HepG2 (cell line): ENCODE results near the gene PGPEP1. TPM values are rescaled to one million over a fixed set of nuclear protein-coding genes. Genes with fewer than 3 reads are reported as not detected.

Source experiments
- IRF2 ChIP-seq: IDR thresholded peaks from 2 replicates; pipeline ENCODE4 v1.6.1; 2018; ENCODE audit warnings: missing genetic modification reagents, missing compliant biosample characterization
- KDM1A ChIP-seq: IDR thresholded peaks from 2 replicates; pipeline ENCODE4 v1.6.1; 2016; ENCODE audit warnings: missing compliant biosample characterization
- KLF16 ChIP-seq, 2 experiments: sonication (generic) in 1 of 2; formaldehyde crosslinking in 1 of 2; IDR thresholded peaks; 2 replicates each; pipeline versions ENCODE4 v1.6.1 to v1.8.0; 2016 to 2023; ENCODE audit warnings: missing genetic modification reagents in 2 of 2, missing compliant biosample characterization in 1 of 2
- PAWR ChIP-seq: sonication (generic); formaldehyde crosslinking; IDR thresholded peaks from 2 replicates; pipeline ENCODE4 v1.4.0; 2020; ENCODE audit warnings: missing genetic modification reagents, mild to moderate bottlenecking, borderline replicate concordance
- PCBP1 ChIP-seq: fragments of 200-400 bp; formaldehyde crosslinking; IDR thresholded peaks from 2 replicates; pipeline ENCODE4 v1.6.1; 2017; ENCODE audit warnings: mild to moderate bottlenecking, low read depth, low read length, borderline replicate concordance
- PHB2 ChIP-seq: fragments of 450-650 bp; IDR thresholded peaks from 2 replicates; pipeline ENCODE4 v1.6.1; 2018; ENCODE audit not compliant: partially characterized antibody
- PHF5A ChIP-seq: IDR thresholded peaks from one replicate; pipeline ENCODE4 v1.6.1; 2018; ENCODE audit warnings: low read depth, missing genetic modification reagents; ENCODE audit not compliant: unreplicated experiment
- TBX3 ChIP-seq: fragments of 450-650 bp; IDR thresholded peaks from 2 replicates; pipeline ENCODE4 v1.6.1; 2017; ENCODE audit warnings: antibody characterized with exemption, mild to moderate bottlenecking, inconsistent platforms, borderline replicate concordance
- ZFP62 ChIP-seq: sonication (generic); formaldehyde crosslinking; IDR thresholded peaks from 2 replicates; pipeline ENCODE4 v1.4.0; 2020; ENCODE audit warnings: missing genetic modification reagents
- ZFYVE20 ChIP-seq: sonication (generic); formaldehyde crosslinking; IDR thresholded peaks from 2 replicates; pipeline ENCODE4 v1.8.0; 2023; ENCODE audit warnings: low read depth, mild to moderate bottlenecking, moderate library complexity, missing genetic modification reagents, borderline replicate concordance
- ZNF136 ChIP-seq: sonication (generic); formaldehyde crosslinking; IDR thresholded peaks from 2 replicates; pipeline ENCODE4 v1.8.1; 2022; ENCODE audit warnings: low read depth, mild to moderate bottlenecking, moderate library complexity, missing genetic modification reagents
- ZNF652 ChIP-seq: IDR thresholded peaks from 2 replicates; pipeline ENCODE4 v1.6.1; 2016; ENCODE audit warnings: low read depth, borderline replicate concordance
- ZNF766 ChIP-seq: sonication (generic); formaldehyde crosslinking; IDR thresholded peaks from 2 replicates; pipeline ENCODE4 v1.5.0; 2020; ENCODE audit warnings: missing genetic modification reagents, borderline replicate concordance
- ZSCAN12 ChIP-seq: sonication (generic); formaldehyde crosslinking; IDR thresholded peaks from 2 replicates; pipeline ENCODE4 v1.9.0; 2021; ENCODE audit warnings: mild to moderate bottlenecking, missing genetic modification reagents
- polyA plus RNA-seq, 8 experiments: library from polyadenylated mRNA; depleted of rRNA in 3 of 8; stranded (reverse) in 7 of 8; unstranded in 1 of 8; fragments of >200 nt; fragmentation: Illumina TruSeq in 4 of 8; extraction: Trizol in 4 of 8; gene quantifications; 2 replicates each; pipeline versions ENCODE4 v1.2.1 to v1.2.3, GENCODE V29; 2011 to 2016; ENCODE audit warnings: low read depth in 4 of 8, missing spikeins in 1 of 8, mixed read lengths in 1 of 8; ENCODE audit not compliant: insufficient read depth in 1 of 8
- total RNA-seq, 5 experiments: library from RNA; depleted of rRNA; stranded (reverse); fragments of >200 nt; fragmentation: Illumina TruSeq; extraction: Trizol; gene quantifications; 2 replicates each; pipeline ENCODE4 v1.2.3, GENCODE V29; 2016; ENCODE audit warnings: low read depth in 1 of 5
- TF ChIP-seq, protein P1 (sequence below): sonication (generic); formaldehyde crosslinking; IDR thresholded peaks from 2 replicates; pipeline ENCODE4 v1.8.1; 2023; ENCODE audit warnings: mild to moderate bottlenecking, missing genetic modification reagents, borderline replicate concordance
- TF ChIP-seq, protein P2 (sequence below): sonication (generic); formaldehyde crosslinking; IDR thresholded peaks from 2 replicates; pipeline ENCODE4 v1.4.0; 2020; ENCODE audit warnings: mild to moderate bottlenecking, missing genetic modification reagents
- TF ChIP-seq, protein P3 (sequence below): sonication (generic); IDR thresholded peaks from 2 replicates; pipeline ENCODE4 v1.6.1; 2016; ENCODE audit warnings: low read depth, borderline replicate concordance
- TF ChIP-seq, protein P4 (sequence below): sonication (generic); formaldehyde crosslinking; IDR thresholded peaks from 2 replicates; pipeline ENCODE4 v1.4.0; 2020; ENCODE audit warnings: missing genetic modification reagents, borderline replicate concordance

The PGPEP1 gene
- total and polyA plus RNA-seq, 2 of the 13 experiments (the other 11 are each of a cell fraction or from before 2014, with no cell fraction given): 53.1 to 56.6 TPM

DNA sequence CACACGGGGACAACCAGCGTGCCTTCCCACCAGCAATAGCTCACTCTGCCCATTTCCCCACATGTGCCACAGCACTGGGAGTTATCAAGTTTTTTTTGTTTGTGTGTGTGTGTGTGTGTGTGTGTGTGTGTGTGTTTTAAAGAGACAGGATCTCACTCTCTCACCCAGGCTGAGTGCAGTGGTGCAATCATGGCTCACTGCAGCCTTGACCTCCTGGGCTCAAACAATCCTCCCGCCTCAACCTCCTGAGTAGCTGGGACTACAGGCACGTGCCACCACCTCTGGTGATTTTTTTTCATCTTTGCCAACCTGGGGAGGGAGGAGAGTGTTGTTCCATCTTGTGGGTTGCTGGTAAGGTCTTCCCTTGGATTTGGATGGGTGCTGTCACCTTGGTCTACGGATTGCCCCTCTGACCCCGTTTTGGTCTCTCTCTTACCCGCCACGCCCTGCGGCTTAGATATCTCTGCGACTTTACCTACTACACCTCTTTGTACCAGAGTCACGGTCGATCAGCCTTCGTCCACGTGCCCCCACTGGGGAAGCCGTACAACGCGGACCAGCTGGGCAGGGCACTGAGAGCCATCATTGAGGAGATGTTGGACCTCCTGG lies 22.6 kb downstream of the PGPEP1 start (continued):
- TF ChIP-seq, protein P1, sequence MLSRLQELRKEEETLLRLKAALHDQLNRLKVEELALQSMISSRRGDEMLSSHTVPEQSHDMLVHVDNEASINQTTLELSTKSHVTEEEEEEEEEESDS (CRISPR knock-in tag): no peak
- no peak for TF ChIP-seq ZFYVE20 (CRISPR knock-in tag)
- no peak for TF ChIP-seq PAWR (CRISPR knock-in tag)
- TF ChIP-seq ZFP62 (CRISPR knock-in tag): no peak
- no peak for TF ChIP-seq PHB2
- TF ChIP-seq, protein P2, sequence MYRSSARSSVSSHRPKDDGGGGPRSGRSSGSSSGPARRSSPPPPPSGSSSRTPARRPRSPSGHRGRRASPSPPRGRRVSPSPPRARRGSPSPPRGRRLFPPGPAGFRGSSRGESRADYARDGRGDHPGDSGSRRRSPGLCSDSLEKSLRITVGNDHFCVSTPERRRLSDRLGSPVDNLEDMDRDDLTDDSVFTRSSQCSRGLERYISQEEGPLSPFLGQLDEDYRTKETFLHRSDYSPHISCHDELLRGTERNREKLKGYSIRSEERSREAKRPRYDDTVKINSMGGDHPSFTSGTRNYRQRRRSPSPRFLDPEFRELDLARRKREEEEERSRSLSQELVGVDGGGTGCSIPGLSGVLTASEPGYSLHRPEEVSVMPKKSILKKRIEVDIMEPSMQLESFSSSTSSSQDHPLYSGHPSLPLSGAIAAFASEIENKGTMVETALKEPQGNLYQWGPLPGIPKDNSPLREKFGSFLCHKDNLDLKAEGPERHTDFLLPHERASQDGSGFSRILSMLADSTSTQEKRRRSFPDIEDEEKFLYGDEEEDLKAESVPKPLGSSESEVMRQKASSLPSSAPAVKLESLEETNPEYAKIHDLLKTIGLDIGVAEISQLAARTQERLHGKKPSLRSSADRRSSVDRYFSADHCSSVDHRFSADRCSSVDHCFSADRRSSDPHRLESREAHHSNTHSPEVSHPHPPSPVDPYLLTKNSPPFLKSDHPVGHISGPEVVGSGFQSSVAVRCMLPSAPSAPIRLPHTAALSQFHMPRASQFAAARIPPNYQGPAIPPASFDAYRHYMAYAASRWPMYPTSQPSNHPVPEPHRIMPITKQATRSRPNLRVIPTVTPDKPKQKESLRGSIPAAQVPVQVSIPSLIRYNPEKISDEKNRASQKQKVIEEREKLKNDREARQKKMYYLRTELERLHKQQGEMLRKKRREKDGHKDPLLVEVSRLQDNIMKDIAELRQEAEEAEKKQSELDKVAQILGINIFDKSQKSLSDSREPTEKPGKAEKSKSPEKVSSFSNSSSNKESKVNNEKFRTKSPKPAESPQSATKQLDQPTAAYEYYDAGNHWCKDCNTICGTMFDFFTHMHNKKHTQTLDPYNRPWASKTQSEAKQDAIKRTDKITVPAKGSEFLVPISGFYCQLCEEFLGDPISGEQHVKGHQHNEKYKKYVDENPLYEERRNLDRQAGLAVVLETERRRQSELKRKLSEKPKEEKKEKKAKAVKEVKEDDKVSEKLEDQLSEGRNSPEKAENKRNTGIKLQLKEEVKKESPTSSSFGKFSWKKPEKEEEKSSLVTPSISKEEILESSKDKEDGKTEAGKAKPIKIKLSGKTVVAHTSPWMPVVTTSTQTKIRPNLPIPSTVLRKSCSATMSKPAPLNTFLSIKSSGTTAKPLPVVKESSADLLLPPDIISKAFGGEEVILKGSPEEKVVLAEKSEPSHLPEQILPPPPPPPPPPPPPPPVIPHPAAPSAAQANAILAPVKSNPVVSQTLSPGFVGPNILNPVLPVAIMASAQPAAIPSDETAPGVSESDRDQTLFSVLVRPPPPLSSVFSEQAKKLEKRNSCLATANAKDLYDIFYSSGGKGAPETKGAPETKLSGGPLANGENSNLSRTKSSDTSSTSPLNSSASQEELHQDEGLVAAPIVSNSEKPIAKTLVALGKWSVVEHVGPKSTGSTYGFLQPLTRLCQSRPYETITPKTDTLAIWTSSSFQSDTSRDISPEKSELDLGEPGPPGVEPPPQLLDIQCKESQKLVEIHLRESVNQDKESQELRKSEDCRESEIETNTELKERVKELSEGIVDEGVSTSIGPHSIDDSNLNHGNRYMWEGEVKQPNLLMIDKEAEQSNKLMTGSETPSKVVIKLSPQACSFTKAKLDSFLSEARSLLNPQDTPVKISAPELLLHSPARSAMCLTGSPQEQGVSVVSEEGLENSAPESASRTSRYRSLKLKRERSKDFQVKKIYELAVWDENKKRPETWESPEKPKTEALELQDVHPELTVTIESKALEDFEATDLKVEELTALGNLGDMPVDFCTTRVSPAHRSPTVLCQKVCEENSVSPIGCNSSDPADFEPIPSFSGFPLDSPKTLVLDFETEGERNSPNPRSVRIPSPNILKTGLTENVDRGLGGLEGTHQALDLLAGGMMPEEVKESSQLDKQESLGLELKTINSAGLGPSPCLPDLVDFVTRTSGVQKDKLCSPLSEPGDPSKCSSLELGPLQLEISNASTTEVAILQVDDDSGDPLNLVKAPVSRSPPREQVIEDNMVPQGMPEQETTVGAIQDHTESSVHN (CRISPR knock-in tag): no peak; the same call in 1 of the 2 replicates
- TF ChIP-seq ZNF652 (CRISPR knock-in tag): no peak
- TF ChIP-seq ZSCAN12 (CRISPR knock-in tag): no peak
- TF ChIP-seq ZNF766 (CRISPR knock-in tag): no peak
- TF ChIP-seq, protein P3, sequence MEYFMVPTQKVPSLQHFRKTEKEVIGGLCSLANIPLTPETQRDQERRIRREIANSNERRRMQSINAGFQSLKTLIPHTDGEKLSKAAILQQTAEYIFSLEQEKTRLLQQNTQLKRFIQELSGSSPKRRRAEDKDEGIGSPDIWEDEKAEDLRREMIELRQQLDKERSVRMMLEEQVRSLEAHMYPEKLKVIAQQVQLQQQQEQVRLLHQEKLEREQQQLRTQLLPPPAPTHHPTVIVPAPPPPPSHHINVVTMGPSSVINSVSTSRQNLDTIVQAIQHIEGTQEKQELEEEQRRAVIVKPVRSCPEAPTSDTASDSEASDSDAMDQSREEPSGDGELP: no peak
- TF ChIP-seq ZNF136 (CRISPR knock-in tag): no peak
- TF ChIP-seq, protein P4, sequence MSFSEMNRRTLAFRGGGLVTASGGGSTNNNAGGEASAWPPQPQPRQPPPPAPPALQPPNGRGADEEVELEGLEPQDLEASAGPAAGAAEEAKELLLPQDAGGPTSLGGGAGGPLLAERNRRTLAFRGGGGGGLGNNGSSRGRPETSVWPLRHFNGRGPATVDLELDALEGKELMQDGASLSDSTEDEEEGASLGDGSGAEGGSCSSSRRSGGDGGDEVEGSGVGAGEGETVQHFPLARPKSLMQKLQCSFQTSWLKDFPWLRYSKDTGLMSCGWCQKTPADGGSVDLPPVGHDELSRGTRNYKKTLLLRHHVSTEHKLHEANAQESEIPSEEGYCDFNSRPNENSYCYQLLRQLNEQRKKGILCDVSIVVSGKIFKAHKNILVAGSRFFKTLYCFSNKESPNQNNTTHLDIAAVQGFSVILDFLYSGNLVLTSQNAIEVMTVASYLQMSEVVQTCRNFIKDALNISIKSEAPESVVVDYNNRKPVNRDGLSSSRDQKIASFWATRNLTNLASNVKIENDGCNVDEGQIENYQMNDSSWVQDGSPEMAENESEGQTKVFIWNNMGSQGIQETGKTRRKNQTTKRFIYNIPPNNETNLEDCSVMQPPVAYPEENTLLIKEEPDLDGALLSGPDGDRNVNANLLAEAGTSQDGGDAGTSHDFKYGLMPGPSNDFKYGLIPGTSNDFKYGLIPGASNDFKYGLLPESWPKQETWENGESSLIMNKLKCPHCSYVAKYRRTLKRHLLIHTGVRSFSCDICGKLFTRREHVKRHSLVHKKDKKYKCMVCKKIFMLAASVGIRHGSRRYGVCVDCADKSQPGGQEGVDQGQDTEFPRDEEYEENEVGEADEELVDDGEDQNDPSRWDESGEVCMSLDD (CRISPR knock-in tag): no peak
- TF ChIP-seq KLF16 (CRISPR knock-in tag; IDR thresholded peaks at IDR 0.05): 0 out of 4 replicates have a peak, but pooled peaks of 1 of the 2 experiments have one; percentile 36
- peak; percentile 91; the same call in 1 of the 2 replicates for TF ChIP-seq KDM1A (CRISPR knock-in tag)
- TF ChIP-seq PCBP1: no peak
- TF ChIP-seq PHF5A (CRISPR knock-in tag): no peak
- TF ChIP-seq IRF2 (CRISPR knock-in tag): no peak; the same call in 1 of the 2 replicates
- peak; percentile 54; the same call in 1 of the 2 replicates for TF ChIP-seq TBX3
